Esophagus squamous epithelium (tissue), 4 donors: ENCODE measurements around the gene LRP4.

Source experiments
- CTCF ChIP-seq, 6 experiments: fragments of 450-650 bp in 4 of 6; fragments of 200-600 bp in 2 of 6; sonication (generic) in 2 of 6; IDR thresholded peaks; one replicate each; pipeline ENCODE4 v1.5.1; 2016 to 2019; ENCODE audit warnings: antibody characterized with exemption in 6 of 6, mild to moderate bottlenecking in 4 of 6, moderate library complexity in 4 of 6
- POLR2A ChIP-seq, 4 donors: fragments of 450-650 bp; IDR thresholded peaks; one replicate each; pipeline ENCODE4 v1.6.1; 2017; ENCODE audit warnings: antibody characterized with exemption in 4 of 4, mild to moderate bottlenecking in 4 of 4, moderate library complexity in 3 of 4

- TF ChIP-seq CTCF (IDR thresholded peaks at IDR 0.05) = peak in 1 of 6 experiments; percentile 6
- TF ChIP-seq POLR2A (IDR thresholded peaks at IDR 0.05) = no peak
Measured at GRCh38 chr11:46936138-46937110, 18.1 kb upstream of the LRP4 start, which contains the start of gene CSTPP1.
